ENCODE measurements around the gene PLXNA2.

Gene PLXNA2

DNA sequence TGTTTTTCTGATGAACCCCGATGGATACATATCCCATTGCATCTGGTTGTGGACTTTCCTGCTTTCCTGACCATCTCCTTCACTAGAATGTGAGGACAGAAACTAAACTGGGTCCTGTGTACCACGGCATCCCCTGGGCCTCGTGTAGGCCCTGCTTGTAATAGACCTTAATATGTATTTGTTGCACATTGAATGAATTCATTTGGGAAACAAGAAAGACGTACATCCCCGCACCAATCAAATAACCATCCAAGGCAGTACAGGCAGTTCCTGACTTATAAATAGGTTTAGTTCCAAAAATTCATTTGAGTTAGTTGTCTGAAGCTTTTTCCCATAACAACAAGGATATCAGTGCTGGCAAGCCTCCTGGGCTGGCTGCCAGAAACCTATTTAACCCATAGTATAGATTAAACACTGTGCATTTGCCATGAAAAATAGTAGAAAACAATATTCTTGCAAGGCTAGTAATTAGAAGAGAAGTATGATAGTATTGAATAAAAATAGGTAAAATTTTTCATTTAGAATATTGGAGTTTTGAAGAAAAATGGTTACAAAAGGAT, 251.4 kb downstream of the PLXNA2 start:
- Mint-ChIP-seq H3K4me3 (no peak overlapping the region), H3K4me1 (ENCODE audit: low read depth) (no peaks in the 10 kb centered on the region), H3K27ac (no peak overlapping the region), H3K27me3 (ENCODE audit: low read depth) (peaks cover 12% of the 10 kb centered on the region), H3K36me3 (ENCODE audit: low read depth) (no peaks in the 10 kb centered on the region), H3K9me3 (no peaks in the 10 kb centered on the region)
- DNase-seq (ENCODE audit: low spot score): no peak

- no peak overlapping the region for H3K27ac Mint-ChIP-seq
- no peak for DNase-seq (ENCODE audit: low spot score)
- H3K9me3 Mint-ChIP-seq: no peaks in the 10 kb centered on the region
- H3K27me3 Mint-ChIP-seq (ENCODE audit: low read depth): peaks cover 13% of the 10 kb centered on the region
- no peaks in the 10 kb centered on the region for H3K4me1 Mint-ChIP-seq (ENCODE audit: low read depth)
- H3K36me3 Mint-ChIP-seq (ENCODE audit: low read depth): no peaks in the 10 kb centered on the region
- H3K4me3 Mint-ChIP-seq: no peak overlapping the region
These were observed 252.6 kb downstream of the PLXNA2 start for GRCh38 chr1:207991583-207992026.

GRCh38 chr1:207990876-207991582, 253.2 kb downstream of the PLXNA2 start:
- H3K9me3 Mint-ChIP-seq: no peaks in the 10 kb centered on the region
- no peak for DNase-seq (ENCODE audit: low spot score)
- H3K4me3 Mint-ChIP-seq: no peak overlapping the region
- H3K36me3 Mint-ChIP-seq (ENCODE audit: low read depth): no peaks in the 10 kb centered on the region
- no peak overlapping the region for H3K27ac Mint-ChIP-seq
- H3K27me3 Mint-ChIP-seq (ENCODE audit: low read depth): peaks cover 13% of the 10 kb centered on the region
- H3K4me1 Mint-ChIP-seq (ENCODE audit: low read depth): no peaks in the 10 kb centered on the region

DNA sequence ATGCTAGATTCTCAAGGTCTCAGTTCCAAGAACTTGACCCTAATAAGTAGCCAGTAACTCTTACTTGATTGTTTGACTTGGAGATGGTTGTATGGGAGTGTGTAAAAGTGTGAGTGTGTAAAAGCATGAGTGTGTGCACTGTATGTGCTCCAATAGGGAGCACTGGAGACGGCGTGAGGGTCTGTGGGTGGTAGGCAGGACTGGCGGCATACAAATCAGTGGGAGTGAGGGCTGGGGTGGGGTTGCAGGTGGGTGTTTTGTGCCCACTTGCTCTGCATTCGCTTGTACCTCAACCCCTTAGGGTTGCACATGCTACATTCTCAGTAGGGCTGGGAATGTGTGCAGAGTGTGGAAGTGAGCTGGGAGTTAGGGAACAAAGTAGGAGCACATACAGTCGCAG, 253.7 kb downstream of the PLXNA2 start:
- H3K27me3 Mint-ChIP-seq (ENCODE audit: low read depth): peaks cover 13% of the 10 kb centered on the region
- no peaks in the 10 kb centered on the region for H3K36me3 Mint-ChIP-seq (ENCODE audit: low read depth)
- DNase-seq (ENCODE audit: low spot score): no peak
- no peak overlapping the region for H3K27ac Mint-ChIP-seq
- no peak overlapping the region for H3K4me3 Mint-ChIP-seq
- no peaks in the 10 kb centered on the region for H3K9me3 Mint-ChIP-seq
- no peaks in the 10 kb centered on the region for H3K4me1 Mint-ChIP-seq (ENCODE audit: low read depth)

DNA sequence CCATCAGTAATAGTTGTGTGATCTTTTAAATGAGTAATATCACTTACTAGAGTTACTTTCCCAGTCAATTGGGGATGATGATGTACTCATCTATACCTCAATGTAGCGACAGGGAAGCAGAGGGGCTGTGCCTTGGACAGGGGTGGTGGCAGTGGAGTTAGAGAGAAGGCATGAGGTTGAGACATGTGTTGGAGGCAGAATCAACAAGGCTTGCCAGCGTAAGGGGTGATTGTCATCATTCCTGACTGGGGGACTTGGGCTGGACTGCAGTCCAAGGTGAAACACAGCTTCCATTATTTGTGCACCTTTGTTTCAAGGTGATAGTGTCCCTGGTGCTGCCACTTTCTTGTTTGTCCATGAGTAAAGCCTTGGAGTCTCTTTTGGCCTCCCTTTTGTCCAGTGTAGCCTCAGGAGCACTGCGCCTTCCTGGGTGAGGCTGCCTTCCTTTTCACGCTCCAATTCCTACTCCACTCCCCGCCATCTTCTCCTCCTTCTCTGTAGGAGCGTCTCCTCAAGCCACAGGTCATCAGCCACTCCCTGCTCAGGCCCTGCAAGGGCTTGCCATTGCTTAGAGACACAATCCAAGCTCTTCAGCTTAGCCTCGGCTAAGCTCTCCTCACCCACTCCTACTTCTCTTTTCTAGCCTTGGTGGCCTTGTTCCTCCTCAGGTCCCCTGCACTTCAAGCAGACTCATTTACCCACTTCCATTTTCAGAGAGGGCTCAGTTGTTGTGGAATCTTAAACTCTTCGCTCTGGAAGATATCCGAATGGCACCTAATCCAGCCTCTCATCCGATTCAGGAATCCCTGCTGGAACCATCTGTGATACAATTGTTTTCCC, 255.6 kb downstream of the PLXNA2 start:
- H3K9me3 Mint-ChIP-seq: no peaks in the 10 kb centered on the region
- peaks cover 8% of the 10 kb centered on the region for H3K27me3 Mint-ChIP-seq (ENCODE audit: low read depth)
- no peak overlapping the region for H3K27ac Mint-ChIP-seq
- no peaks in the 10 kb centered on the region for H3K4me1 Mint-ChIP-seq (ENCODE audit: low read depth)
- H3K4me3 Mint-ChIP-seq: no peak overlapping the region
- no peaks in the 10 kb centered on the region for H3K36me3 Mint-ChIP-seq (ENCODE audit: low read depth)
- DNase-seq (ENCODE audit: low spot score): no peak

GRCh38 chr1:207987164-207987563, 257.0 kb downstream of the PLXNA2 start:
- Mint-ChIP-seq H3K27me3 (ENCODE audit: low read depth) (peaks cover 8% of the 10 kb centered on the region), H3K9me3 (no peaks in the 10 kb centered on the region), H3K4me3 (no peak overlapping the region), H3K27ac (no peak overlapping the region), H3K36me3 (ENCODE audit: low read depth) (no peaks in the 10 kb centered on the region), H3K4me1 (ENCODE audit: low read depth) (no peaks in the 10 kb centered on the region)
- no peak for DNase-seq (ENCODE audit: low spot score)

DNA sequence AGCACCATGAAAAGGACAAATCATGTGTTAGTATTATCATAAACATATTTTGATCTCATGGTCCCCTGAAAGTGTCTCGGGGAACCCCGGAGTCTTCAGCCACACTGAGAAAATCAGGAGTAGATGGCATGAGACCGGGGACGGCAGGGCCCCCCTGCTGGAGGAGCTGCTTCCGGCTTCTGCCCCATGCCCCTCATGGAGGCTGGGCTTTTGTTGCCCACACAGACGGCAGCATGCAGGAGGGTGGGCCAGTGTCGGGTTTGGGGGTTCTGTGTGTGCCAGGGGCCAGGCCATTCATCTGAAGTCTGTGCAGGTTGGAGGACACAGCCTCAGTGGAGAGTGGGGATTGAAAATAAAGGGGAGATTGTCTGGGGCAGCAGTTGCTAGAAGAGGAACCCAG, 258.2 kb downstream of the PLXNA2 start:
- H3K27me3 Mint-ChIP-seq (ENCODE audit: low read depth): peaks cover 14% of the 10 kb centered on the region
- no peaks in the 10 kb centered on the region for H3K4me1 Mint-ChIP-seq (ENCODE audit: low read depth)
- no peak overlapping the region for H3K27ac Mint-ChIP-seq
- DNase-seq (ENCODE audit: low spot score): no peak
- H3K4me3 Mint-ChIP-seq: no peak overlapping the region
- no peaks in the 10 kb centered on the region for H3K9me3 Mint-ChIP-seq
- no peaks in the 10 kb centered on the region for H3K36me3 Mint-ChIP-seq (ENCODE audit: low read depth)

DNA sequence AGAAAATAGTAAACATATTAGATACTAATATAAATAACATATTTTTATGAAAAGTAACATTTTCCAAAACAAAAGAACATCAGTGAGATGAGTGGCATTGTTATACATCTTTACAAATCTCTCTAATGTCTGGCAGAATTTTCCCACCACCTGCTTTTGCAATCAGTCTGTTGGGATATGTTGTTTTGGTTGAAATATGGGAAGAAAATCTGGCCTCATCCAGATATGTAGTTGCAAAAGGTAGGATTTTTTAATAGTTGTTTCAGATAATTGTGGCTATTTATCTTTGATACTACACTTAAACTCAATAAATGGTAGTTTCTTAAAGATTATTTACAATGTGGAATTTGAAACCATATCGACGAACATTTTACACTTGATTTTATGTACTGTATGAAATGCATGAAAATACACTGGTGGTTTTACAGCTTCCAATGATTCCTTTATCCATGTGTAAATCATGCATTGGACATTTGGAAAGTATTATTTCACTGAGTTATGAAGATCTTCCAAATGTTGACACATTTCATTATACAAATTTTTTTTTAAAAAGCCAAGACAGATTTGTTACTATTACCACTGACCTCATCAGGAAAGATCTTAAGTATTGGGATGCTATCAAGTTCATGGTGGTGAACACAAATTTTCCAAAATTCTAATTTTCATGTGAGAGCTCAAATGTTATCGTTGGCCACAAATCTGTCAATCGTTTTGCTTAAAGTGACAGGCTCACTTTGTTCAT, 259.2 kb downstream of the PLXNA2 start:
- no peak for DNase-seq (ENCODE audit: low spot score)
- Mint-ChIP-seq H3K36me3 (ENCODE audit: low read depth) (no peaks in the 10 kb centered on the region), H3K9me3 (no peaks in the 10 kb centered on the region), H3K27me3 (ENCODE audit: low read depth) (peaks cover 18% of the 10 kb centered on the region), H3K27ac (no peak overlapping the region), H3K4me1 (ENCODE audit: low read depth) (no peaks in the 10 kb centered on the region), H3K4me3 (no peak overlapping the region)

DNA sequence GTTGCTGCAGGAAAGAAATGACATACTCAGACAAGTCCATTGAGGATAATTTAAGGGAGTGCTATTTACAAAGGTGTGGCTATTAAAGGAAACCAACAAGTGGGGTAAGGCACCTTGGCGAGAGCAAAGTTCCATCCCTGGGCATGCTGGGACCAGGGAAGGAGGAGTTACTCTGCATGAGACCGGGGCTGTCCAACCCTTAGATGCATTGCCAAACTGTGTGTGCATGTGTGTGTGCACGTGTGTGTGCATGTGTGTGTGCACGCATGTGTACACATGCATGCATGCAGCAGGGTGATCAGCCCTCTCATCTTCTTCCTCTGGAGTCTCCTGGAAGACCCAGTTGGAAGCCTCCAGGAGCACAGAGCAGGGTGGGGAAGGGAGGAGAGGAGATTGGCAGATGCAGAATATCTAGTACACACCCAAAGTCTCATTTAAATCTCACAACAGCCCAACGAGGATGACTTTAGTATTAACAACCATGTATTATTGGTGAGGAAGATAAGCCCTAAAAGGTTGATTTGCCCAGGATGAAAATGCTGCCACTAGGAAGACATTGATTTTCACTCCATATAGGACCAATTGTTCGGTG, 261.0 kb downstream of the PLXNA2 start:
- no peaks in the 10 kb centered on the region for H3K9me3 Mint-ChIP-seq
- H3K27me3 Mint-ChIP-seq (ENCODE audit: low read depth): peaks cover 21% of the 10 kb centered on the region
- no peak overlapping the region for H3K4me3 Mint-ChIP-seq
- DNase-seq (ENCODE audit: low spot score): no peak
- H3K36me3 Mint-ChIP-seq (ENCODE audit: low read depth): no peaks in the 10 kb centered on the region
- no peak overlapping the region for H3K27ac Mint-ChIP-seq
- H3K4me1 Mint-ChIP-seq (ENCODE audit: low read depth): no peaks in the 10 kb centered on the region

DNA sequence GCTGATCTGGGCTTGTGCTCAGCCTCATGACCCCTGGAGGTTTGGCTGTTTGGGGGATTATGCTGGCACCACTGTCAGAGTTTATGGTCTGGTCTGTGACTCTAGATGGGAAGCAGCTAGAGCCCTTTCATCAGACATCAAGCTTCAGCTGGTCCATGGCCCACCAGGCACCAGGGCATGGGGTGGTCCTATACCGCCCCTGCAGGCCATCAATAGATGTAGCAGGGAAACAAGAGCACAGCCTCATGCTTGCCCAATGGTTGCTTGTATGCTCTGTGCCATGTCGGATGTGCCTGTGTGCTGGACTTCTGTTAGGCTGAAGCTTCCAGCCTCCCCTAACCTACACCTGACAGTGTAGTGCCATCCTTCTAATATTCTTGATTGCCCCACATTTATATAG, 262.2 kb downstream of the PLXNA2 start:
- DNase-seq (ENCODE audit: low spot score): no peak
- Mint-ChIP-seq H3K27me3 (ENCODE audit: low read depth) (peaks cover 20% of the 10 kb centered on the region), H3K4me1 (ENCODE audit: low read depth) (no peaks in the 10 kb centered on the region), H3K4me3 (no peak overlapping the region), H3K36me3 (ENCODE audit: low read depth) (no peaks in the 10 kb centered on the region), H3K9me3 (no peaks in the 10 kb centered on the region), H3K27ac (no peak overlapping the region)

GRCh38 chr1:207978441-207978840, 265.7 kb downstream of the PLXNA2 start:
- no peaks in the 10 kb centered on the region for H3K36me3 Mint-ChIP-seq (ENCODE audit: low read depth)
- H3K9me3 Mint-ChIP-seq: no peaks in the 10 kb centered on the region
- DNase-seq (ENCODE audit: low spot score): no peak
- H3K4me1 Mint-ChIP-seq (ENCODE audit: low read depth): no peaks in the 10 kb centered on the region
- no peak overlapping the region for H3K4me3 Mint-ChIP-seq
- peaks cover 44% of the 10 kb centered on the region for H3K27me3 Mint-ChIP-seq (ENCODE audit: low read depth)
- no peak overlapping the region for H3K27ac Mint-ChIP-seq

DNA sequence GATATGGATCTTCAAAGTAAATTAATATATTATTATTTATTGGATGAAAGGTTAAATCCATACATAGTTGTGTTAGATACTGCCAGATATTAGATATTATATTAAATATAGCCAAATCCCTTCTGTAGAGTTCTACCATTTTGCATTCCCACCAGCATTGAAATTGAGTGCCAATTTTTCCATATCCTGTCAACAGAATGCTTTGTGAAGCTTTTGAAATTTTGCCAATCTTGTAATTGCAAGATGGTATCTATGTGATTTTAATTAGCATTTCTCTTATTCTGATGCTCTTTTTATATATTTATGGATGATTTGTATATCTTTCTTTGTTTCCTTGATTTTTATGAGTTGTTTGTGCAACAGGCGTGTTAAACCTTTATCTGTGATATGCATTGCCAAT, 266.3 kb downstream of the PLXNA2 start:
- Mint-ChIP-seq H3K27me3 (ENCODE audit: low read depth) (peaks cover 47% of the 10 kb centered on the region), H3K36me3 (ENCODE audit: low read depth) (no peaks in the 10 kb centered on the region), H3K27ac (no peak overlapping the region)

DNA sequence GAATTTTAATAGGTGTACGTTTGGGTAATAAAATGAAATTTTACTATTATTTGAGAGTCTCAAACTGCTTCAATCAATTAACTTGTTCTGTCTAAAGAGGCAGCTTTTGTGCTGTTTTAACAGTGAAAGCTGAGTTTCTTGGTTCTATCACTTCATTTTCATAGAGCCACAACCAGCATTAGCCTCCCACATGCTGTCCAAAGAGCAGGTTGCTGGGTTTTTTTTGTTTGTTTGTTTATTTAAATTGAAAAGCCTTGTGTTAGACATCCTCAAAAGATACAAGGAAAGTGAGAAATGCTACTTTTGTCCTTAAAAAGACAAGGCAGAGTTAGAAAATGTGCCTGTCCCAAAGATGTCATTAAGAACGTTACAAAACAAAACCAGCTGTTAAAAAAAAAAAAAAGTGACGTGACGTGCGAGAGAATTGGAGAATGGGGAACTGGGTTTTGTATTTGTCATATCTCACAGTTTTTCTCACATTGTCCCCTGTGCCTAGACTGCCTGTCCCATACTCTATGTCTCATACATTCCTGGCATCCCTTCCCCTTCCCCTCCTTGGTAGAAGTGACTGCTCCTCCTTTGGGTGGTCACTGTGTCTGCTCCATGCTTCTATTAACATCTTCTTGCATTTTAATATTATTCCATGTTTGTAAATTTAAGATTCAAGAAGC, 270.2 kb downstream of the PLXNA2 start:
- no peak overlapping the region for H3K27ac Mint-ChIP-seq
- H3K4me1 Mint-ChIP-seq (ENCODE audit: low read depth): no peaks in the 10 kb centered on the region
- H3K9me3 Mint-ChIP-seq: no peaks in the 10 kb centered on the region
- no peak for DNase-seq (ENCODE audit: low spot score)
- no peaks in the 10 kb centered on the region for H3K36me3 Mint-ChIP-seq (ENCODE audit: low read depth)
- H3K27me3 Mint-ChIP-seq (ENCODE audit: low read depth): peaks cover 45% of the 10 kb centered on the region
- no peak overlapping the region for H3K4me3 Mint-ChIP-seq

More for the DNA sequence above, 266.3 kb downstream of the PLXNA2 start:
- no peak for DNase-seq (ENCODE audit: low spot score)
- no peaks in the 10 kb centered on the region for H3K4me1 Mint-ChIP-seq (ENCODE audit: low read depth)
- no peaks in the 10 kb centered on the region for H3K9me3 Mint-ChIP-seq
- no peak overlapping the region for H3K4me3 Mint-ChIP-seq
